Stimulated activated CD4-positive, alpha-beta T cell treated with anti-CD3 and anti-CD28 coated beads, Interleukin-2, amount 100 ng/mL, for 4 hours (primary cell): ENCODE measurements around the gene PCYT2.

Source experiments
- DNase-seq: peaks from one replicate; pipeline ENCODE4 v3.0.0-alpha.2; 2020; ENCODE audit warnings: low read depth

PCYT2 gene

DNA sequence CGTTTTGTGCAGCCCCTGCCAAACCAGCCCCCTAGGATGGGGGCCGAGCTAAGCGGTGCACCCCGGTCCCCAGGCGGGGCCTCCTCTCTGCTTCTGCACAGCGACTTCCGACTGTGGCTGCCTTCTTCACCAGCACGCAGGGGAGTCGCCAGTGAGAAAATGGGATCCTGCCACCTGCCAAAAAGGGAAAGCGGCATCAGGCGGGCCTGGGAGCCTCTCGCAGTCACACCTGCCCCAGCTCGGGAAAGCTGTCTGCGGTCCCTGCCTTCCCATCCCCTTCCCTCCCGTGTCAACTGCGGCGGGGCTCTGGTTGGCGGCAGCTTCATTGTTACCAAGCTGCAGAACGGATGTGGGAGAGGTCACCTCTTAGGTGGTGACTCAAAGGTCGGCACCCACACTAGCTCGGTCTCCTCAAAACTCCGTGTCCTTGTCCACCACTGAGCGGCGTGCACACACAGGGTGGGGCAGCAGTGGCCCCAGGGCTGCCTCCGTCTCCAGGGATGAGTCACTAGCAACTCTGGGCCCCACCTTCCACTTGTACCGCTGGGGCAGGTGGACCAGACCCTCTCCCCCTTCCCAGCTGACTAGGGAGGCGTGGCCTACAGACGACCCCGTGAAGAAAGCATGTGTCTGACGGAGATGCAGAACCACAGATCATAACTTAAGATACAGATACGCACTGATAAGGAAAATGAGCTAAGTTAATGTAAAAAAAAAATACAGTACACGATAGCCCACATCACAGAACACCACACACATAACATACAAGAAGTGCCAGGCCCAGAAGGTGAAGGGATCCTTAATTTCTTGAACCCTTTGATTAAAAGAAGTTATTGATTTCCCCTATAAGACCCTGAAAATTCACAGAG lies 1.5 kb upstream of the PCYT2 start:
- DNase-seq, result no peak

DNA sequence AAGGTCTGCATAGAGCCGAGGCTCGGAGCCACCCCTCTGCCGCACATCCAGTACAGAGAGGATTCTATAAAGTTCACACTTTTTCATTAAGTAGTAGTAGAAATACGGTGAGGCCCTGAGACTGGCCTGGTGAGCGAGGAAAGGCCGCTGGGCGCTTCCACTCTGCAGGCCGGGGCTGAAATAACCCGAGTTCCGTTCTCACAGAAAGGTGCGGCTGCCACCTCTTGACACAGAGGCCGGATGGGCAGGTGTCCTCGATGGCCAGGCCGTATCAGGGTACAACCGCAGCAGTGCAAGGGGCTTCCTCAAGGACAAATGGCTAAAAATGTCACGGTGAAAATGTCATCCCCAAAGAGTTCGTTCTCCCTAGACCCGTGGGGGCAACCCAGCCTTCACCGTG lies 770 bp upstream of the PCYT2 start:
- DNase-seq, result no peak

DNA sequence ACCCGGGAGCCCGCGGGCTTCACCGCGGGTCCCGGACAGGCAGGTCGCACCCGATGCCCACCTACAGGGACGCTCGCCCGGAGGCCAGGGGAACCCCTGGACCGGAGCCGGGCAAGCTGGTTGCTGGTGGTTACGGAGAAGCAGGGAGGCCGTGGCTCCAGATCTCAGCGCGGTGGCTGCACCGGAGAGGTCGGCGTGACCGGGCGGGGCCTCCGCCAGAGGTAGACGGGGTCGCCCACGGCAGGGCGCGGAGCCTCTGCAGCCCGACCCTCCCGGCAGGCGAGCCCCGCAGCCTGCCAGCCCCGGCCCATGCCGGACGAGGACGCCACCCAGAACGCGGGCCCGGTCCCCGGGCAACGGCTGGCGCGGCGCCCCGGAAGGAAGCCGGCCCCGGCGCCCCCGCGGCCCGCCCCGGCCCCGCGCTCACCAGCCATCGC lies 341 bp downstream of the PCYT2 start:
- no peak for DNase-seq

DNA sequence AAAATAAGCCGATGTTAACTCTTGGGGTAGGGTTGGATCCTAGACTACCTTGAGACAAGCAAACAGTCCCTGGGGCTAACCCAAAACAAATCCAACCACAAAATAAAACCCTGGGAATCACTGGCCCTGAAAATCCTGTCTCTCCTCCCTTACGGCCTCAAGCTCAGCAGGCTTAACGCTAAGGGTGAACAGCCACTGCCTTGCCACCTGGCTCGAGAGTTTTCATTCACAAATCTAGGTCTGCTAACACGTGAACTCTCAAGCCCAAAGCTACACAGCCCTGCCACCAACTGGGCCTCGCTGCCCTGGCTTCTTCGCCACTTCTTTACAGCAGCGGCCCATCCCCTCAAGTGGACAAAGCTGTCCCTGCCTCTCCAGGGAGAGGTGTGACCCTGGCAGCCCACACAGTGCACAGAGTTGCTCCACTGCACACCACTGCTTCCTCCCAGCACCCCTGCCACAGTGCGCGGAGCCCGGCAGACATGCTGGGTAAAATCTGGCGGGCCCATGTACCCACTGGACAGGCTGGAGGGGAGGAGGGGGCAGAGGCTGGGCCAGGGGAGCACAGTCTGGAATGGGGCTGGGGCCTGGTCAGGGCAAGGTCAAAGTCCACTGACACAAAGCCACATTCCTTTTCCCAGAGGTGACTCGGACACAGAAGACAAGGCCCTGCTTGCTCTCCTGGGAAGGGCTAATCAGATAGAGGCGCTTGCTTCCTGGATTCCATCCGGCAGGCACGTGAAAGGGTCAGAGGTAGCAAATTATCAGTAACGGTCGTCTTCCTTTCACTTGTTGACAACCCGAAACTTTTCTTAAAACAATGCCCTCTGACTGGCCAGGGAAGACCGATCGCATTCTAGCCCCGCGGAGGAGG lies 996 bp downstream of the PCYT2 start:
- no peak for DNase-seq

DNA sequence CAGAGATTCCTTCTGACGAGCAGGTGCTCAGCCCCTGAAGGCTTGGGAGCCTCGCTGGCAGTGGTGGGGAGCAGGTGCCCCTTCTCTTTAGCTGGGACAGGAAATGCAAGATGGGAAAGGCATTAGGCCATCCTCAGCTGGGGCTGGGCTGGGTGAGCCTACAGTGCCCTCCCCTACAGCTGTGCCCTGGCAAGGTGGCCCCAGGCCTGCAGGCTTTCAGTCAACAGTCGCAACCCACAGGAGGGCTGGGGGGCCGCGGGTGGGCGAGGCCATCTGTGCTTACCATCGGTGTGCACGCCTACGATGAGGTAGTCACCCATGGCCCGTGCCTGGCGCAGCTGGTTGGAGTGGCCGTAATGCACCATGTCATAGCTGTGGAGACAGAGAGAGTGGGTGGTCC lies 2.0 kb downstream of the PCYT2 start:
- DNase-seq, result no peak

DNA sequence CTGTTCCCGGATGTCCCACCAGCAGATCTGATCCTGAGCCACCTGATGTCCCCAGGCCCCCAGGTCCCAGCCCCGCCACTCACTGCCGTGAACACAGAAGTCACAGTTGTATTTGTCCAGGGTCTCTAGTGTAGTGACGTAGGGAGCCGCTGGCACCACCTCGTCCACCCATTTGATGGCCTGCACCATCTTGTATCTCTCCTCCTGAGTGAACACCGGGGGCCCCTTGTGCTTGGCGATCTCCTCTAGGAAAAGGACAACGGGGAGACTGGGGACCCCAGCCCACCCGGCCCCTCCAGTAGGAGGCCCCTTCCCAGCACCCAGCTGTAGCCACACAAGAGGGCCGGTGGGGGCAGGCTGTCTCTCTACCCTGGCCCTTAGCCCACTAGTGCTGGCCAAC lies 2.4 kb downstream of the PCYT2 start:
- no peak for DNase-seq

DNA sequence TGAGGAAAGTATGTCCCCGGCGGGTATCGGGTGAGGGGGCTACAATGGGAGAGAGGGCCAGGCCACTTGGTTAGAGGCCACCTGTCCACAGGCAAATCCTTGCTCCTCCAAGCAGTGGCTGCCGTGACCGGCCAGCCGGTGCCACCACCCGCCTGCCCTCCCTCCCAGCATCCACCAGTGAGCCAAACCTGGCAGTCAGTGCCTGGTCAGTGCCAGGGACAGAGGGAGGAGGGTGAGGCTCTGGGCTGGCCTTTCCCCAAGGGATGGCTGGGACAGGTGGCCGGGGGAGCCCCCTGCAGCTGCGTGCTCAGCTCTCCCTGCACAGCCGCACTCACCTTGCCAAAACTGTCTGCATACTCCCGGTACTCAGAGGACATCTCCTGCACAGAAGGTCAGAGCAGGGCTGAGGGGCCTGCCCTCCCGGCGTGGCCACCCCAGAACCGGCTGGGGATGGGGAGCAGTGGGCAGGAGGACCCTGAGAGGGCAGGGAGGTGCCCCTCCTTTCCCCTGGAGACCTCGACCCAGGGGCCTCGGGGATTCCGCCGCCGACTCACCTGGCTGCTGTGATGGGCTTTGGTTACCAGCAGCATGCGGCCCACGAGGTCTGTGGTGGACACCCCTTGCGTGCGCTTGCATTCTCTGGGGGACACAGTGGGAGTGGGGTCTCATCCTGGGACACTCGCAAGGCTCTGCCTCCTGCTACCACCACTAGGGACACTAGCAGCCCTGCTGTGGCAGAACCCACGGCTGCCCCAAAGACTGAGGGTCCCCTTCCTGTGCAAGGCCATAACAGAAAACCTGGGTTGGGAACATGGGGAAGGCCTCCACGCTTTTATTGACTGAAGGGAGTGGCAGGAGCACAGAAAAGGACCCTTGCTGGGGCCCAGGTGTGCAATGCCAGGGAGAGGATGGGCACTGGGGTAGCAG lies 3.7 kb downstream of the PCYT2 start:
- no peak for DNase-seq

DNA sequence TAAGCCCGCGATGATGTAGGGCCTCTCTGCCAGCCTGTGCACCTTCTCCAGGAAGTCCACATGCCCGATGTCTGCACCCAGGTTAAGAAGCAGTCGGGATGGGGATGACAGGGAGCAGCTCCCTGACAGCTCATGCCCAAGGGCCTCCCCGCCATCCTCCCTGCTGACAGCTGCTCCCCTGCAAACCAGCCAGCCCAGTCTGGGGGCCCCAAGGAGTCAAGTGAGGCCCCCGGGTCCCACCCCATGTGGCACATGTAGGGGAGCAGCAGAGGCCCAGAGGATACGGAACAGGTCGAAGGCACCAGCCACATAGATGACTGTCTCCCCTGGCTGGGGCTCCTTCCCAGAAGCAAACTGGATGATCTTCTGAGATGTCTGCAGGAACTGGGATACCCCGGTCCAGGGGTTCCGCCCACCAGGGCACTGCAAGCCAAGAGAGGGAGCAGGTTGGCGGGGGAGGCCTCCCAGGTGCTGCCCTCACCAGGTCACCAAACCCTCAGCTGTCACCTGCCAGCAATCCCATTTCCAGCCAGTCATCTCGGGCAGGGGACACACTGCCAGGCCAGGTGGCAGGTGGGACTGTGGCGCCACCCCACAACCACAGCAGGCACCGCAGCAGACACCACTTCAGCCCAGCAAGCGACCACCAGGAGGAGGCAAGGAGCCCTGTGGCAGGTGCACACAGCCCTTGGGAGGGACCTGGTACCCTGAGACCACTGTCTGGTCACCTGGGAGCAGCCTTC lies 4.6 kb downstream of the PCYT2 start:
- no peak for DNase-seq

DNA sequence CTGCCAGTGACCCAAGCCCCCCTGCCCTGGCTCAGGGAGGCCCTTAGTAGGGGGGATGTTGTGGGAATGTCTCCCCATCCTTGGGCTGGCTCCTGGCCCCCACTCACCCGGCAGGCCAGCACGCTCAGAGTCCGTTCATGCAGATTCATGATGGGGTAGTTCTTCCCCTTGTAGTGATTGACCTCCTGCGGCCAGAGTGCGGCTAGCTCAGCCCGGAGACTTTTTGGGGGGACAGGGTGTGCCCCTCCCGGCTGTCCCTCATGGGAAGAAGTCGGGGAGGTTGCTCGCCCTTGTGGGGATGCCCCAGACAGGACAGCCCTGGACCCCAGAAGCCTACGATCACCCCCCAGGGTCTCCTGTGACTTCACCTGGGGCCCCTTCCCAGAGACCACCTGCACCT lies 5.2 kb downstream of the PCYT2 start:
- DNase-seq, result no peak

DNA sequence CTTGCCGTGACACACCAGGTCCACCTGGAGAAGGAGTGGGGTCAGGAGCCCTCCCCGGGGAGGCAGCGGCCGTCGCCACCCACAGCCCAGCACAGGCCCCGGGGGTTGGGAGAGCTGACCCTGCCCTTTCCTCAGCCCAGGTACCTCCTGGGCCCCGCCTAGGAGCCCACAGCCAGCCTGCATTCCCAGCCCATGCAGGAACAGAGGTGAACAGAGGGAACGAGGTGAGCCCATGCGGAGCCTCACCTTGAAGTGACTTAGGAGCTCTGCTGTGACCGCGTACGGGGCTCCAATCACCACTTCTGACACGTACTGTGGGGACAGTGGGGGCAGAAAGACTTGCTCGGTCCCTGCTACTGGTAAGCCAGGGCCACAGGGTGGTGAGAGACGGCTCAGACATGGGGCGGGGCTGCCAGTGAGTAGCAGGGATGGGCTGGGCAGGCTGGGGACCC lies 5.7 kb downstream of the PCYT2 start:
- DNase-seq, result no peak

DNA sequence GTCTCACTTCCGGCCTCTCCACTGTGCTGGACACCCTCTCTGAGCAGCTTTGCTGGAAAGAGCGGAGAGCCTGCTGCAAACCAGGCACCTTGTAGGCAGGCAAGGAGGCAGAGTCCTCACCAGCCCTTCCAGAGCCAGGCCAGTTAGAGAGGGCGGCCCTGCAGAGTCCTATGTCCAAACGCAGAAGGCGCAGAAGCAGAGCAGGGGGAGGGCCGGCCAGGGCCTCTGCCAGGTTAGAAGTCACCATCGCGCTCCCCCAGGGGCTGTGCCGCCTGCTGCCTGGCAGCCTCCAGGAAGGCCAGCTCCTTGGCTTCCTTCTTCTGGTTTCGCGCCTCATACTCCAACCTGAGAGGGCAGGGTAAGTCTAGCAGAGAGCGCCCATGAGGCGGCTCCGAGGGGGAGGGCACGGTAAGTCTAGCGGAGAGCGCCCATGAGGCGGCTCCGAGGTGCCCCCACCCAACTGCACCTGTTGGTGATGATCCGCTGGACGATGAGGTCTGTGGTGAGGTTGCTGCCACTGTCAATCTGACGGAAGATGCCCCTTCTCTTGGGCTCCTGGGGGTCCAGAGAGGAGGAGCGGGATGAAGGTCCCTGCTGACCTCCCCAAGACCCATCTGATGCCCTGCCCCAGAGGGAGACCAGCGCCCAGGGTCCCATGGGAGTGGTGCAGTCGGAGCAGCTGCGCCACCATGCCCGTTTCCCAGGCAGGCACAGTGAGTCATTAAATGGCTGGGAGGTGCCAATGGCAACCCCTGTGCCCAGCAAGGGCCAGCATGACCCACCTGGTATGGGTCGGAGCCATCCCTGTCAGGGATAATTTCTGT lies 6.4 kb downstream of the PCYT2 start:
- no peak for DNase-seq

DNA sequence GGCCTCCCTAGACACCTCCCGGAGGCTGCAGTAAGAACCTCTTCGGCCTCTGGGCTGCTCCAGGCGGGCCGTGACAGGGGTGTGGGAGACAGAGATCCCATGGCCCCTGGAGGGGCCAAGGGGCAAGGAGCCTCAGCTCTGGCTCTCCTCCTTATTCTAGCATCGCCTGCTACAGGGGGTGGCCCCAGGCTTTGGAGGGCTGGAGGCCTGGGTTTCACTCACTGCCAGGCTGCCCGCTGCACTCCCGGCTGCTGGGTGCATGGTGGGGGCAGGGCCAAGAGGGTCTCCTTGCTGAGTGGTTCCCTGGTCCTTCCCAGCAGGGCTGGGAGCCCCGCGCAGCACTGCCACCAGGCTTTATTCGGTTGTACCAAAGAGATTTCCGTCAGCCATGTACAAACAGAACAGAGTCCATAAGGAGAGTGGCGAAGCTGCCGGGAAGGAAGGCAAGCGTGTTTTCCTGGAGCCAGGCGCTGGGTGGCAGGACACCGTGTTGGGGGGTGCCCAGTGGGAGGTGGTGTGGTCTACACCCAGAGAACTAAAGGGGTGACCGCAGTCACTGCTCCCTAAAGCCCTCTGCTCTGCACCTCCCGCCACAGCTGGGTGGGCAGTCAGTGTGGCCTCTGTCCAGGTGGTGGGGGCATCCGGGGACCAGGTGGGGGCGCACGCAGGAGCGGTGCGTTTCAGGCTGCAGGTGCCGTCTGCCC lies 7.2 kb downstream of the PCYT2 start:
- no peak for DNase-seq

DNA sequence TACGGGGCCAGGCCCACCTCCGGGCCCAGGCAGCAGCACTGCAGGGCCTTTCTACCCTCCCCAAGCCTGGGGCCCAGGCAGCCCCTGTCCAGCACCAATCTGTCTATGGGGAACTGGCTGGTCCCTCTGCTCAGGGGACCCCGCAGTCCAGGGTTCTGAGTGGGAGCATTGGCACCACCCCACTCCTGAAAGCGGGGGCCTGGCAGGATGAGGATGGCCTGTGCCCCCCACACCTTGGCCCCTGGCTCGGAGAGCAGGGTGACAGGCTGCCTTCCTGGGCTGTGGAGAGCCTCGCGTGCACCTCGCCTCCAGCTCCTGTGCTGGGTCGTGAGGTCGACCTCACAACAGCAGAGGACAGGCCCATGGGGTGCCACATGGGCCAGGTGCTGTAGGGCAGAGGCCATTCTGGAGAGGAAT lies 7.8 kb downstream of the PCYT2 start:
- no peak for DNase-seq

DNA sequence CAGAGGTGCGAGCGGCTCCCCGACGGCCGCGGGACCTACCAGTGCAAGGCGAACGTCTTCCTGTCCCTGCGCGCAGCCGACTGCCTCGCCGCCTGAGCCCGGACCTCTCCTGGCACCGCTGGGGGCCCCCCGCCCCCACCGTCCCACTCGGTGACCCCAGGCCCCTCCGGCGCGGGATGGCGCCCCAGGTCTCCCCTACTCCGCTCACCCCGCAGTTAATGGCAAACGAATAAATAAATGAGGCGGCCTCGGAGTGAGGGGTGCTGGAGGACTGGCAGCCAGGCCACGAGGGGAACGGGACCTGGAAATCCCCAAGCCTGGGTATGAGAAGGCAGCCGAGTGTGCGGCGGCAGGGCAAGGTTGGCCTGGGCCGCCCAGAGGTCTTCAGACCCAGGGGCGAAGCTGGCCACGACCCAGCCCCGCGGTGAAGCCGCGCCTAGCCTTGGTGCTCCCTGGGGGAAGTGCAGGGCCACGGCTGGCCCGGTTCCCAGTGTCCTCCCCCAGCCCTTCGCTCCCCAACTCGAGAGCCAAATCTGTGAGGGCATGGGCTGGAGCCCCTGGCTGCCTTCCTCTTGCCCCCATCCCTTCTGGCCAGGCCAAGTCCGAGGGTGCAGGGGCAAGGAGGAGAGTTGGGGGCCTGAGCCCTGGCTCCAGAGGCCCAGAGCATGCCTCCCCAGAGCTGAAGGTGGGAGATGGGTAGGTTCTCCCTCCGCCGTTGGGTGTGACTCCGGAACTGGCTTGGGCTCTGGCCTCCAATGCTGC lies 8.4 kb downstream of the PCYT2 start:
- DNase-seq, result no peak

DNA sequence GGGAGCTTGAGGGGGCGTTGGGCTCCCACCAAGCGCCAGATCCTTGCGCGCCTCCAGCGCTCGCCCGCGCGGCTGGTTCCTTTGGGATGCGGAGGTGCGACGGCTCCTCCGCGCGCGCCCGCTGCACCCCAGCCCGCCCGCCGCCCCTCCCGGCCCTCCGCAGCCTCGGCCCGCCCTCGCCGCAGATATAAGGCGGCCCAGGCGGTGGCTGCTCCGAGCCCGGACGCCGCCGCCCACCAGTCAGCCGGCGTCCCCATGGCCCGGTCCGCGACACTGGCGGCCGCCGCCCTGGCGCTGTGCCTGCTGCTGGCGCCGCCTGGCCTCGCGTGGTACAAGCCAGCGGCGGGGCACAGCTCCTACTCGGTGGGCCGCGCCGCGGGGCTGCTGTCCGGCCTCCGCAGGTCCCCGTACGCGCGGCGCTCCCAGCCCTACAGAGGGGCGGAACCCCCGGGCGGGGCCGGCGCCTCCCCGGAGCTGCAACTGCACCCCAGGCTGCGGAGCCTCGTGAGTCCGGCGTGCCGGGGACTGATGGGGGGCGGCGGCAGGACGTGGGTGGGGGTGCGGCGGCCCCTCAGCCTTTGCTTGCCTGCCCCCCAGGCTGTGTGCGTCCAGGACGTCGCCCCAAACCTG lies 9.1 kb downstream of the PCYT2 start, which contains the start of gene NPB:
Gene NPB, plus strand, starts transcription at position 216 of the 630 bp plus-strand sequence. Its CDS starts 40 bp downstream, at position 256.
- no peak for DNase-seq

DNA sequence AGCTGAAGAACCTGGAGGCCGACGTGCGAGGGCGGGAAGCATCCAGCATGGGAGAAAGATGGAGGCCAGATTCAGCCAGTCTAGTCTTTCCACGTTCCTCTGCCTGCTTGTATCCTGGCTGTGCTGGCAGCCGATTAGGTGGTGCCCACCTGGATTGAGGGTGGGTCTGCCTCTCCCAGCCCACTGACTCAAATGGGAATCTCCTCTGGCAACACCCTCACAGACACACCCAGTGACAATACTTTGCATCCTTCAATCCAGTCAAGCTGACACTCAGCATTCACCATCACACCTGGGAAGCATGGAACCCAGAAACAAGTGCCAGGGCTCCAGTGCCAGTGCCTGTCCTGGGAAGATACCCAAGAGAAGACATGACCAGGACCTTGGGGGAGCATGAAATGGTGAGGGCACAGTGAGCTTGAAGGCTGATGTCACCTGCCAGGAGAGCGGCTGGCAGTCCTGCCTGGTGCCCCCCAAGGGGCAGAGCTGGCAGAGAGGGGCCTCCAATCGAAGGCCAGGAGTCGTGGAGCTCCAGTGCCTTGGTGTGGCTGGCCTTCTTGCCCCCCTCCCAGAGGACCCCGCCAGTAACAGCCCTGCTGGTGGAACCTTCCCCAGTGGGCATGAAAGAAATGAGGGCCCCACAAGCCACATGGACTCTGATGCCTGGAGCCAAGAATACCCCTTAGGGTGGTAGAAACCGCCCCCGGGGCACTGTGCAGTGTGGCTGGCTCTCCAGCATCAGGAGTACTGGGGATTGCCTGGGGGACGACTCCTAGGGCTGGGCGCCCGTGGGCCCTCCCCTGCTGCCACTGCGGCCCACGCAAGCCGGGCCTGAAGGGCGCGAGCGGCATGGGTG lies 9.8 kb downstream of the PCYT2 start:
- no peak for DNase-seq

DNA sequence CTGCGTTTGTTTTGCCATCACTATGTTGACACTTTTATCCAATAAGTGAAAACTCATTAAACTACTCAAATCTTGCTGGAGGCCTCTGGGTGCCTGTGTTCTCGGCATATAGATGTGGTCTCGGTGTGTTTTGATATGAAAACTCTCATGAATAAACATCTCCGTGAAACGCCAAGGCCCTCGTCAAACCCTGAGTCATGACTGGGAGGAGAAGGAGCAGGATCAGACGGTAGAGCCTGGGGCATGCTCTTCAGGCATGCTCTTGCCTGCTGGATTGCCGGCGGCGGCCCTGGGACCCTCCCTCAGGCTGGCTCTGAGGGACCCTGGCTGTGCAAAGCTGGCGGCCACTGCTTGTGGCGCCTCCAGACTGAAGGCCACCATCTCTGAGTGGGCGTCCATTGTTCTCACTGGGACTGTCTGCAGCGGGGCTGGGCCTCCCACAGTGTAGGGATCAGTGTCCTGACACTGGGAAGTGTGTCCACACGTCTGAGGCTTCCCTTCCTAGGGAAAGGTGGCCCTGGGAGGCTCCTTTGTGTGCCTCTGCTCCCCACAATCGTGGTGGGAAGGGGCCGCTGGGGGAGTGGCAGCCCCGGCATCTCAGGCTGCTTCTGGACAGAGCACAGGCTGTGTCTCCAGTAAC lies 10.9 kb downstream of the PCYT2 start:
- DNase-seq, result no peak
